Endothelial cell of umbilical vein (primary cell): ENCODE results near the gene GPAM. TPM values are rescaled to one million over a fixed set of nuclear protein-coding genes. Genes with fewer than 3 reads are reported as not detected.

Source experiments
- BruUV-seq: library from RNA; stranded (reverse); fragments of 400-500 nt; replicated peaks from 2 replicates; lab custom pipeline; 2021; lab: Mats Ljungman, UMichigan
- CTCF ChIA-PET: fragments of 300-600, 350-600 bp; sonication (Branson Sonifier 250); formaldehyde crosslinking; loops from one replicate; lab custom pipeline; 2021; ENCODE audit warnings: antibody characterized with exemption, inconsistent platforms; lab: Charles Lee
- POLR2A ChIA-PET: fragments of 300-600, 350-600 bp; sonication (Branson Sonifier 250); formaldehyde crosslinking; loops from one replicate; lab custom pipeline; 2021; ENCODE audit warnings: antibody characterized with exemption, inconsistent platforms; lab: Charles Lee
- DNase-seq: peaks from one replicate; pipeline ENCODE4 v3.0.0-alpha.2; 2011; ENCODE audit warnings: low read depth, low spot score
- FAIRE-seq: peaks from 2 replicates; lab custom pipeline; 2011; peaks lifted over from hg19 to GRCh38; lab: Jason Lieb, UNC
- H2AFZ ChIP-seq: 2 replicates; pipeline ENCODE4 v1.6.0; 2012; ENCODE audit warnings: low read depth, low read length, control low read depth, inconsistent platforms
- H3K27ac ChIP-seq: 2 replicates; pipeline ENCODE4 v1.5.1; 2011; ENCODE audit warnings: low read depth, mild to moderate bottlenecking, control low read depth, low read length, moderate library complexity; ENCODE audit not compliant: insufficient read depth
- H3K27me3 ChIP-seq, 2 experiments: 2 replicates each; pipeline versions ENCODE4 v1.6.0 to v1.6.1; 2011; ENCODE audit warnings: low read length in 2 of 2, mixed read lengths in 1 of 2; ENCODE audit not compliant: control insufficient read depth in 2 of 2, insufficient read depth in 2 of 2
- H3K36me3 ChIP-seq, 2 experiments: 2 replicates in 1 of 2; 3 replicates in 1 of 2; pipeline ENCODE4 v1.5.1; 2011; ENCODE audit warnings: low read length in 2 of 2, mild to moderate bottlenecking in 1 of 2, moderate library complexity in 1 of 2; ENCODE audit not compliant: control insufficient read depth in 2 of 2, insufficient read depth in 2 of 2; ENCODE audit errors: extremely low read depth in 1 of 2
- H3K4me1 ChIP-seq: 3 replicates; pipeline ENCODE4 v1.5.1; 2011; ENCODE audit warnings: mild to moderate bottlenecking, low read length; ENCODE audit not compliant: control insufficient read depth, insufficient read depth; ENCODE audit errors: extremely low read depth
- H3K4me2 ChIP-seq: 2 replicates; pipeline ENCODE4 v1.6.1; 2011; ENCODE audit warnings: low read length, control low read depth, mixed read lengths; ENCODE audit not compliant: insufficient read depth
- H3K4me3 ChIP-seq, 3 experiments: fragments of 200-600 bp in 1 of 3; sonication (generic), shearing (Covaris generic) in 1 of 3; replicated peaks in 1 of 3; 2 replicates each; pipeline ENCODE4 v1.5.1; 2011 to 2016; ENCODE audit warnings: control low read depth in 3 of 3, low read length in 3 of 3, mild to moderate bottlenecking in 2 of 3, inconsistent platforms in 1 of 3, low read depth in 1 of 3, moderate library complexity in 1 of 3; ENCODE audit not compliant: insufficient read depth in 1 of 3
- H3K79me2 ChIP-seq: 2 replicates; pipeline ENCODE4 v1.6.0; 2012; ENCODE audit warnings: low read length, inconsistent platforms; ENCODE audit not compliant: control insufficient read depth, insufficient read depth
- H3K9ac ChIP-seq: replicated peaks from 2 replicates; pipeline ENCODE3; 2011; ENCODE audit warnings: low read length, control low read depth; ENCODE audit not compliant: insufficient read depth; ENCODE audit errors: extremely low read depth
- H3K9me1 ChIP-seq: replicated peaks from 3 replicates; pipeline ENCODE4 v1.6.0; 2011; ENCODE audit warnings: mild to moderate bottlenecking, low read length; ENCODE audit not compliant: control insufficient read depth, insufficient read depth; ENCODE audit errors: extremely low read depth
- H3K9me3 ChIP-seq: replicated peaks from 2 replicates; pipeline ENCODE4 v1.5.1; 2012; ENCODE audit warnings: low read length, inconsistent platforms; ENCODE audit not compliant: control insufficient read depth, insufficient read depth
- H4K20me1 ChIP-seq: replicated peaks from 2 replicates; pipeline ENCODE3; 2011; ENCODE audit warnings: mild to moderate bottlenecking, low read length; ENCODE audit not compliant: control insufficient read depth, insufficient read depth; ENCODE audit errors: extremely low read depth
- EZH2 ChIP-seq: IDR thresholded peaks from 2 replicates; pipeline ENCODE4 v1.6.1; 2012; ENCODE audit warnings: borderline replicate concordance, low read depth, mild to moderate bottlenecking, moderate library complexity, low read length, inconsistent platforms; ENCODE audit not compliant: severe bottlenecking
- FOS ChIP-seq: IDR thresholded peaks from 2 replicates; pipeline ENCODE4 v1.6.1; 2011; ENCODE audit warnings: mild to moderate bottlenecking, low read length, moderate library complexity, borderline replicate concordance; ENCODE audit not compliant: insufficient read depth
- GATA2 ChIP-seq: IDR thresholded peaks from 2 replicates; pipeline ENCODE4 v1.7.0; 2011; ENCODE audit warnings: low read depth, mild to moderate bottlenecking, moderate library complexity, mixed read lengths, low read length; ENCODE audit not compliant: insufficient read length, insufficient read depth
- JUN ChIP-seq: IDR thresholded peaks from 2 replicates; pipeline ENCODE4 v1.6.1; 2011; ENCODE audit warnings: borderline replicate concordance, low read depth; ENCODE audit not compliant: insufficient read length, insufficient read depth
- MYC ChIP-seq: IDR thresholded peaks from one replicate; pipeline ENCODE4 v1.6.1; 2011; ENCODE audit warnings: mild to moderate bottlenecking, low read depth, low read length
- POLR2A ChIP-seq: IDR thresholded peaks from 2 replicates; pipeline ENCODE4 v1.6.1; 2012; ENCODE audit warnings: low read depth, mild to moderate bottlenecking, control low read depth, low read length
- POLR2AphosphoS5 ChIP-seq: IDR thresholded peaks from 2 replicates; pipeline ENCODE4 v1.6.1; 2012; ENCODE audit warnings: low read depth, mild to moderate bottlenecking, control low read depth, low read length, moderate library complexity; ENCODE audit not compliant: insufficient read depth
- dilution Hi-C: fragments of 300-500 bp; cut with MboI; formaldehyde crosslinking; loops from one replicate; pipeline ENCODE4 v1.15.0; 2019; ENCODE audit warnings: low sequenced_read_pairs; ENCODE audit not compliant: extremely low pct_ligation_motif_present
- intact Hi-C: fragments of 100-400 bp; cut with micrococcal nuclease; formaldehyde crosslinking; loops from one replicate; pipeline ENCODE4 v1.10.0; 2022
- polyA plus RNA-seq, 4 experiments: library from polyadenylated mRNA; depleted of rRNA in 3 of 4; stranded (reverse) in 3 of 4; unstranded in 1 of 4; fragments of >200 nt; gene quantifications; 2 replicates each; pipeline versions ENCODE4 v1.2.1 to v1.2.3, GENCODE V29; 2011 to 2012; ENCODE audit warnings: missing spikeins in 1 of 4
- total RNA-seq: library from RNA; stranded (reverse); gene quantifications from 2 replicates; pipeline ENCODE4 v1.2.3, GENCODE V29; 2021
- TF ChIP-seq, protein P1 (sequence below): IDR thresholded peaks from 2 replicates; pipeline ENCODE4 v1.6.1; 2011; ENCODE audit not compliant: insufficient read depth, insufficient read length
- TF ChIP-seq, protein P2 (sequence below), 2 donors: IDR thresholded peaks; 1 replicate in 1 of 2; 2 replicates in 1 of 2; pipeline ENCODE4 v1.5.1; 2011; ENCODE audit warnings: low read length in 2 of 2, mild to moderate bottlenecking in 2 of 2, moderate library complexity in 2 of 2, control low read depth in 1 of 2, inconsistent platforms in 1 of 2, low read depth in 1 of 2; ENCODE audit not compliant: insufficient read depth in 1 of 2; ENCODE audit errors: extremely low read depth in 1 of 2

The GPAM gene
- total and polyA plus RNA-seq, 2 donors (not counting 3 experiments of a cell fraction or from before 2014, with no cell fraction given), result 3.4 to 9.7 TPM

DNA sequence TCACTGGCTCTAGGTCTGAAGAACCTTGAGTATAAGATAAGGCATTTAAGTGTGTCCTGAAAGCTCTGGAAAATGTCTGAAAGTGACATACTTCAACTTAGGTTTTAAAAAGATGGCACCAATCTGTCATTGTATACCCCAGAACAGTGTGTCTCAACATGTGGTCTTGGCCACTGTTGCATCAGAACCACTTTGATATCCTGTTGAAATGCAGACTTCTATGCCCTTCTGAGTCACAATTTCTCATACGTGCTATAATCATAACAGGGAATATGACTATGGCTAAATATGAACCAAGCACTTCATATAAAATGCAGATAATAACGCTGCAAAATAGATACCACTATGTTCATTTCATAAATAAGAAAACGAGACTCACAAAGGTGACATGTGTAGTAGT, 38.0 kb upstream of the GPAM start:
- H3K9me3 ChIP-seq, result no peaks in the 10 kb centered on the region
- H3K9me1 ChIP-seq, result no peaks in the 10 kb centered on the region
- TF ChIP-seq JUN (no peak), GATA2 (no peak), POLR2A (no peak), POLR2AphosphoS5 (no peak), EZH2 (no peak), FOS (no peak), MYC (no peak)
- TF ChIP-seq, protein P1, sequence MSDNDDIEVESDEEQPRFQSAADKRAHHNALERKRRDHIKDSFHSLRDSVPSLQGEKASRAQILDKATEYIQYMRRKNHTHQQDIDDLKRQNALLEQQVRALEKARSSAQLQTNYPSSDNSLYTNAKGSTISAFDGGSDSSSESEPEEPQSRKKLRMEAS, result no peak
- TF ChIP-seq, protein P2, sequence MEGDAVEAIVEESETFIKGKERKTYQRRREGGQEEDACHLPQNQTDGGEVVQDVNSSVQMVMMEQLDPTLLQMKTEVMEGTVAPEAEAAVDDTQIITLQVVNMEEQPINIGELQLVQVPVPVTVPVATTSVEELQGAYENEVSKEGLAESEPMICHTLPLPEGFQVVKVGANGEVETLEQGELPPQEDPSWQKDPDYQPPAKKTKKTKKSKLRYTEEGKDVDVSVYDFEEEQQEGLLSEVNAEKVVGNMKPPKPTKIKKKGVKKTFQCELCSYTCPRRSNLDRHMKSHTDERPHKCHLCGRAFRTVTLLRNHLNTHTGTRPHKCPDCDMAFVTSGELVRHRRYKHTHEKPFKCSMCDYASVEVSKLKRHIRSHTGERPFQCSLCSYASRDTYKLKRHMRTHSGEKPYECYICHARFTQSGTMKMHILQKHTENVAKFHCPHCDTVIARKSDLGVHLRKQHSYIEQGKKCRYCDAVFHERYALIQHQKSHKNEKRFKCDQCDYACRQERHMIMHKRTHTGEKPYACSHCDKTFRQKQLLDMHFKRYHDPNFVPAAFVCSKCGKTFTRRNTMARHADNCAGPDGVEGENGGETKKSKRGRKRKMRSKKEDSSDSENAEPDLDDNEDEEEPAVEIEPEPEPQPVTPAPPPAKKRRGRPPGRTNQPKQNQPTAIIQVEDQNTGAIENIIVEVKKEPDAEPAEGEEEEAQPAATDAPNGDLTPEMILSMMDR (IDR thresholded peaks at IDR 0.05; ENCODE audit: extremely low read depth in 1 of 2, insufficient read depth in 1 of 2, low read depth in 1 of 2, low read length in 2 of 2), result no peak
- H3K9ac ChIP-seq, result no peak overlapping the region
- H3K4me1 ChIP-seq, result no peaks in the 10 kb centered on the region
- POLR2A ChIA-PET, result no interaction called here
- H3K4me3 ChIP-seq, result no peak overlapping the region
- BruUV-seq, result no TSS peak
- no peak overlapping the region for H3K4me2 ChIP-seq
- dilution Hi-C loops, result no loop called here
- no peaks in the 10 kb centered on the region for H3K27me3 ChIP-seq
- DNase-seq (no peak), FAIRE-seq (no peak)
- no peaks in the 10 kb centered on the region for H4K20me1 ChIP-seq
- no peak overlapping the region for H2AFZ ChIP-seq
- H3K79me2 ChIP-seq, result no peaks in the 10 kb centered on the region
- H3K27ac ChIP-seq, result no peak overlapping the region
- intact Hi-C loops, result no loop called here
- H3K36me3 ChIP-seq, result no peaks in the 10 kb centered on the region
- CTCF ChIA-PET, result no interaction called here
